Measurements from ENCODE around the gene CDH13.
A peak's percentile ranks its signal among the peaks of the same experiment; 100 is the strongest.

Gene CDH13

GRCh38 chr16:83307594-83307992 is 680.8 kb downstream of the CDH13 start:
- DNase-seq (ENCODE audit: low read depth) = no peak

GRCh38 chr16:83308414-83308813 is 681.6 kb downstream of the CDH13 start:
- DNase-seq (ENCODE audit: low read depth) = no peak

GRCh38 chr16:83310816-83311215 is 684.0 kb downstream of the CDH13 start:
- DNase-seq (ENCODE audit: low read depth) = no peak

DNA sequence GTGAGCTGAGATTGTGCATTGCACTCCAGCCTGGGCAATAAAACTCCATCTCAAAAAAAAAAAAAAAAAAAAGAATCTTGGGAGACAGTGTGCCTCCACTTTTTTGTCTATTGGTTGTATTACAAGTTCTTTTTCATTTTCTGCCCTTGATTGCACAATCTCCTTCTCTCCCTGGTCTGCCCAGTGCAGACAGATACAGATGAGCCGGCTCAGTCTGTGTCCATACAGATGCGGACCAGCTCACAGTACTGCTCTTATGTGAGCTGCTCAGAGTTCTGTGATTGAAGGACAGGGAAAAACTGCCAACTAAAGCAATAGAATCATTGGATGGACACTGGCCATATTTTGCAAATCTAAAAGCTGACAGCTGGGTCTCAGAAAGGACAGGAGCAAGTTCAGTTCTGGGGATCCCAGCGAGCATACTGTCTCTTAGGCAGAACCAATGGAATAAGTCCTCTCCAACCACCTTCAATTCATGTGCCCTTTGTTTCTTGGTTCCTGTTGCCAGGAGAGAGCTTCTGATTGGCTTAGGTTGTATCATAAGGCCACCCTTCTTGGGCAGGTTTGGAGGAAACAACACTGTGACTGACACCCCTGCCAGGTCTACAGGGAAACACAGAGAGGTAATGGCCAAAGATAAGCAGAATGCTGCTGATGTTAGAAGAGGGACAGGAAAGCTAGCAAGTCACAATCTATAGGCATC is 685.4 kb downstream of the CDH13 start:
- DNase-seq (ENCODE audit: low read depth) = no peak

GRCh38 chr16:83312718-83313245 is 686.0 kb downstream of the CDH13 start:
- no peak for DNase-seq (ENCODE audit: low read depth)

DNA sequence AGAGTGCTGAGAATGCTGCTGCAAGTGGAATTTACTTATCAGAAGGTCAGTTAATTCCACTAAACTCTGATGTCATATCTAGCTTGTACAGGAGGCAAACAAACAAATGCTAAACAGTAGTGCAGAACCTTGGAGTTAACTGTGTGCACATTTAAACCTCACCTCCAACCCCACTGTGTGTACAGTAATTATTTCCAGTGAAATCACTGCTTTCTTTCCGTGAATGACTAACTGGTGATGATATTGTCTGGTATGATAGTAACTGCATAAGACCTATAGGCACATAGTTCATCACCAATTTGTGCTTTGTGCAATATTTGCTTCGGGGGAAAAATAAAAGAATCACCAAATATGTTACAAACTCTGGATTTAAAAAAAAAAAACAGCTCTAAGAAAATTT is 688.5 kb downstream of the CDH13 start:
- DNase-seq (ENCODE audit: low read depth) = no peak

DNA sequence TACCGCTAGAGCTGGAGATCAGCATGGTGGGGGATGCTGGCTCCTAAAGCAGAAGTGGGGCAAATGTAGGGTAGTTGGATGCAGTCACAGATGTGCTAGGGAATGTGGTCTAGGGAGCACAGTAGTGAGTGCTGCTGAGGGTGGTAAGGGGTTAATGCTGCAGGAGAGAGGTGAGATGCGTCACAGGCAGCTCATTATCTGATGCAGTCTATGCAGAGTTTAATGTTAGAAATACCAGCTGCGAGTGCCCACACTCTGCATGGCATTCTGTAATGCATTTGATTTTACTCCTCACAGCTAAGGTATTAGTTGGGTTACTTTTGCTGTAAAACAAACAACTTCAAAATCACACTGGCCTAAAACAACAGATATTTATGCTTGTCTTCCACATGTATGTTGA is 689.7 kb downstream of the CDH13 start:
- no peak for DNase-seq (ENCODE audit: low read depth)

DNA sequence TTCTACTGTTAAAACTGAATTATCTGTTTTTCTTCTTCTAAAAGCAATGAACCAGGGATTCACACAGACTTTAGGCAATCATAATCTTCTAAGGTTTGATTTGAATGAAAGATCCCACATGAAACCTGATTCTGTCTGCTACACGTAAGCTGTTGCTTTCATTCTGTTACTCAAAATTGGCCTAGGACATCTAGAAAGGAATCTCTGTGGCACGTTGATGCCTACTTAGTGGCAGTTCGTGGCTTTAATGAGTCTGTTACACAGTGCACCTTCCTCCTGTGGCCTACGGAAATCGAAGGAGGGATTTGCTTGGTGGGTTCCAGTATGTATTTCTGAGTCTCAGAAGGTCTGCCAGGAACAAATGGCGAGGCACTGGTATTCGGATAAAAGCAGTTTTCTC is 691.6 kb downstream of the CDH13 start:
- no peak for DNase-seq (ENCODE audit: low read depth)

DNA sequence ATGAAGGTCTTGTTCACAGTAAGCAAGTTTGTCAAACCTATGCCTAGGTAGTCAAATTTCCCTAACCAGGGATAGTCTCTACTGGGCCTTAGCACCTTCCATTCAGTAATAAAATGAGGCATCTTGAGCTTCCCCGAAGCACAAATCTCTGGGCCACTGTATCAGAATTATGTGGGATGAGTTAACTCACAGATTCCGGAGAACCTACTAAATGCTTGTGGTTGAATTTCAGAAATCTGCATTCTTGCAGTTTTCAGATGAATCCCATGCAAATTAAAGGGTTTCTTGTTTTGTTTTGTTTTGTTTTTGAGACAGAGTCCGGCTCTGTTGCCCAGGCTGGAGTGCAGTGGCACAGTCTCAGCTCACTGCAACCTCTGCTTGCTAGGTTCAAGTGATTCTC is 702.2 kb downstream of the CDH13 start:
- DNase-seq (ENCODE audit: low read depth) = no peak

DNA sequence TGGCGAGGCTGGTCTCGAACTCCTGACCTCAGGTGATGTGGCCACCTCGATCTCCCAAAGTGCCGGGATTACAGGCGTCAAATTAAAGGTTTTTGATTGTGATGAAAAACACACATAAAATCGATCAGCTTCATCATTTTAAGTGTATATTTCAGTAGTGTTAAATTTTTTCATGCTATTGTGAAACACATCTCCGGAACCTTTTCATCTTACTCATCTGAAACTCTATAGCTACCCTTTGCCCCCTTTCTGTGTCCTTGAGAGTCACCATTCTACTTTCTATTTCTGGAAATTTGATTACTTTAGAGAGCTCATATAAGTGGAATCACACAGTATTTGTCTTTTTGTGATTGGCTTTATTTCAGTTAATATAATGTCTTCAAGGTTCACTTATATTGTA is 702.7 kb downstream of the CDH13 start:
- no peak for DNase-seq (ENCODE audit: low read depth)

GRCh38 chr16:83330251-83330650 is 703.5 kb downstream of the CDH13 start:
- no peak for DNase-seq (ENCODE audit: low read depth)

GRCh38 chr16:83335076-83335475 is 708.3 kb downstream of the CDH13 start:
- no peak for DNase-seq (ENCODE audit: low read depth)

DNA sequence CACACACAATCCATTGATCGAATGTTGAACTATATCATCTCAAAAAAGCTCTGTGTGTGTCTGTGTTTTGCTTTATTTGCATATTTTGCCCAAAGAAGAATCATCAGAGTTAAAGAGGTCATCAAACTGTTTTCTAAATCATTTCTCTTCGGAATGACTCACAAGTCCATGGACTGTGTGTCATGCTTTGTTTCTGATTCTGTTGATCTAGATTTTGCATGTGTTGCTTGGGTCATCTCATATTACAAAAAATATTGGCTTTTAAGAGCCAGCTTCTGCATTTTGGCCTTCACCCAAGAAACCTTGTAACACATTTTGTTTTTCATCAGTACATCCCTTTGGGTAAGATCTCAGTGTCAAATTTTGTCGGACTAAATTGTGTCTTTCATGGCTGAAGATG is 709.8 kb downstream of the CDH13 start:
- peak; percentile 73 for DNase-seq (ENCODE audit: low read depth)

DNA sequence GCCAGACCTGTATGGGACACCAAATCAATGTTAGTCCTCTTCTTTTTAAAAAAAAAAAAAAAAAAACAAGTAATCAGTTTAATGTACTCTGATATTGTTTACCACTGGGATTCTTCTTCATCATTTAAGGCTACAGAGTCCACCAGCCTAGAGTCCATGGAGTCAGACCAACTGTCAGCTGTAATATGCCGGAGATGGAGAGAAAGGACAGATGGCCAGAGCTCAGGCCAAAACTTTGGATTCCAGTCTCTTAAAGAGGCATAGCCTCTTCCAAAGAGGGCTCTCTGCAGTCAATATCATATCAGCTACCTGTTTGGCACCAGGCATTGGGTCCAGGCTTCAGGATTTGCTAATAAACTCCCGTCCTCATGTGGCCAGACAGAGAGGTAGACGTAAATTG is 711.4 kb downstream of the CDH13 start:
- no peak for DNase-seq (ENCODE audit: low read depth)

GRCh38 chr16:83338941-83339340 is 712.2 kb downstream of the CDH13 start:
- no peak for DNase-seq (ENCODE audit: low read depth)

DNA sequence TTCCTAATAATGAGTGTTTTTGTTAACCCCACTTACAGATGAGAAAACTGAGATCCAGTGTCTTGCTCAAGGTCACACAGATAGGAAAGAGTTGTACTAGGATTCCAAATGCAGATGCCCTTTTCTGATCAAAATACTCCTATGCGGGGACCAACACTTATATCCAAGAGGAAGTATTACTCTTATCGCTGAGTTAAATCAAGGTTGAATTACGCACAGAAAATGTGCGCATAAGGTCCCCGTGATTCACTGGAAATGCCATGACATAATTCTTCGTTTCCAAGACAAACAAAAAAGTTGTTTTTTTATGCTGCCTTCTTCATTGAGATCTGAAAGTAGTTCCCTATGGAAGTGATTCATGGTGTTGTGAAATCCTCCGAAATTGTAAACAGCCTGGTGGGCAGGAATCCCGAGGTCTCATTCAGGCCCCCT is 717.2 kb downstream of the CDH13 start:
- DNase-seq (ENCODE audit: low read depth) = peak; percentile 71

DNA sequence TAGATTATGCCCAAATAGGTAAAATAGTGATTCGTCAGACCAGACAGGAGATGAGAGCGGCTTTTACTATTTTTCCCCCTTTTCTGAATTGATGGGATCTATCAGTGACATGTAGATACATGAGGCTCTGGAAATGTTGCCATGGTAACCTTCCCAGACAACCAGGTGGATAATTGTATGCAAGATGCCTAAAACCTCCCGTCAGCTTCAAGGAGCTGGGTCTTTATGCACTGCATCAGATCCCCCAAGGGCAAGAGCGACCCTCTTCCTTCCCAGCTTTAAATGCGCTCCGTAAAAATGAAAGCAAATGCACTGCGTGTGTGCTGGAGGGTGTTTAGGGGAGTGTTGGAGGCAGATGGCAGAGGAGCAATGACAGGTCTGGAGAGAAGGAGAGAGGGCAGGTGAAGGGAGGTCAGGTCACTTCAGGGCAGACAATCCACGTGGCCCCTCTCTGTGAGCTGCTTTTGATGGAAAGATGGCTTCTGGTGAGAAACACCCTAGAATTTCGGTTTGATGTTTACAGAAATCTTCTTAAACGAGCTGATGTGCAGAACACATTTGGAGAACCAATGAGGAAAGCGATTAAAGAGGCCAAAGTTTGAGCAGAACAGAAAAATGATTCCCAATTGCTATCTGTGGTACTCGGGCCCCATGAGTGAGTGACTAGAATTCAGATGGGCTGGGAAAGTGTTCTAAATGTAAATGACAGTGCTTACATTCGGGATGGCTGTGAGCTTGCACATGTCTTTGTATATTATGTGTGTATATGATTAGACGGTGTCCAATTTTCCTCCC is 719.3 kb downstream of the CDH13 start:
- DNase-seq (ENCODE audit: low read depth) = no peak

- no peak for DNase-seq (ENCODE audit: low read depth)
These were observed 722.2 kb downstream of the CDH13 start for GRCh38 chr16:83348991-83349390.

DNA sequence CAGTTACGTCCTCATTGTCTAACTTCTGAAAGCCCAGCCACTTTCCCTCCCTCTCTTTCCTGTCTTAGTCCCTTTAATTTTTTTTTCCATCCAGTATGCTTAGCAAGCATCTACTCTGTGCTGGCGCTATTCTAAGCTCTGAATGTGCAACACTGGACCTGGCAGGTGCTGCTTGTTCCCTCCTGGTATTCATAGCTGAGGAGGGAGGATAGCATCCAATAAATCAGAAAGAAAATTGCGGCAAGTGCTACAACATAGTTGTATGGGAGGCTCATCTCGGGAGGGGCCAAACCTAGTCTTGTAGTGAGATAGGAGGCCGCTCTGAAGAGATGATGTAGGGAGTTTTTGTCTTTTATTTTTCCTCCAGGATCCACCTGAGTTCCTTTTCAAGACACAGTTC is 723.7 kb downstream of the CDH13 start:
- DNase-seq (ENCODE audit: low read depth) = no peak

GRCh38 chr16:83351846-83352245 is 725.1 kb downstream of the CDH13 start:
- no peak for DNase-seq (ENCODE audit: low read depth)

DNA sequence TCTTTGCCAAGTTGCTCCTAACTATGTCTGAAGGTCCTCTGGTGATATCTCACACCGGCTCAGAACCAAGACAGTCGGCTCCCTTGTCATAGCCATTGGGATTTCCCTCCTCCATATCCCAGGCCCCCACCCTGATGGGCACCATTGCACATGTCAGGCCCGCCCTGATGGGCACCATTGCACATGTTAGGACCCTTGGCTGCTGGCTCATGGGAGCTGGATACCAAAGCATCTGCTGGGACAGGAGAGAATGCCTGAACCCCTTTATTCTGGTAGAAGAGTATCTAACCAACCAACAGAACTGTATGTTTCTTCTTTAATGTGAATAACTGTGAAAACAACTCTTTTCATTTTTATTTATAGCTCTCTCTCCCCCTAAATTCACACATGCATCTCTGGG is 726.5 kb downstream of the CDH13 start:
- no peak for DNase-seq (ENCODE audit: low read depth)

DNA sequence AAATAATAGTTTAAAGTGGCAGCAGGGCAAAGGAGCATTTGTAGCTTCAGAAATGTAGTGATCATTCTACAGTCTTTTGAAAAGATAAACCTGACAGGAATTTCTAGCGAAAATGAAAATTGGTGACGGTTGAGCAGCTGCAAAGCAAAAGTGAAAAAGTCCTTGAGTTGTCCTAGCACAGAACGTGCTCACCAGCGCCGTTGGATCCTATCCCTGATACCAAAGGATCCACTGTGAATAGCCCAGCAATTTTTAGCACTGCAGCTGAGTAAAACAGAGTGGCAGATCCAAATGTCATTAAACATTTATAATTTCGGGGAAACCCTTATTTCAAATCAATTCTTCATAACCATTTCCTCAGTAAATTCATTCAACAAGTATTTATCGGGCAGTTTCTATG is 727.2 kb downstream of the CDH13 start:
- DNase-seq (ENCODE audit: low read depth) = no peak

- no peak for DNase-seq (ENCODE audit: low read depth)
These were observed 728.9 kb downstream of the CDH13 start for GRCh38 chr16:83355570-83356218.

Measured in fibroblast of the conjunctiva (primary cell).